Activated CD4-positive, alpha-beta T cell treated with anti-CD3 and anti-CD28 coated beads for 1 hour (primary cell): ENCODE results near the gene MPDZ.

Source experiments
- DNase-seq: peaks from one replicate; pipeline ENCODE4 v3.0.0-alpha.2; 2020

MPDZ gene, protein sequence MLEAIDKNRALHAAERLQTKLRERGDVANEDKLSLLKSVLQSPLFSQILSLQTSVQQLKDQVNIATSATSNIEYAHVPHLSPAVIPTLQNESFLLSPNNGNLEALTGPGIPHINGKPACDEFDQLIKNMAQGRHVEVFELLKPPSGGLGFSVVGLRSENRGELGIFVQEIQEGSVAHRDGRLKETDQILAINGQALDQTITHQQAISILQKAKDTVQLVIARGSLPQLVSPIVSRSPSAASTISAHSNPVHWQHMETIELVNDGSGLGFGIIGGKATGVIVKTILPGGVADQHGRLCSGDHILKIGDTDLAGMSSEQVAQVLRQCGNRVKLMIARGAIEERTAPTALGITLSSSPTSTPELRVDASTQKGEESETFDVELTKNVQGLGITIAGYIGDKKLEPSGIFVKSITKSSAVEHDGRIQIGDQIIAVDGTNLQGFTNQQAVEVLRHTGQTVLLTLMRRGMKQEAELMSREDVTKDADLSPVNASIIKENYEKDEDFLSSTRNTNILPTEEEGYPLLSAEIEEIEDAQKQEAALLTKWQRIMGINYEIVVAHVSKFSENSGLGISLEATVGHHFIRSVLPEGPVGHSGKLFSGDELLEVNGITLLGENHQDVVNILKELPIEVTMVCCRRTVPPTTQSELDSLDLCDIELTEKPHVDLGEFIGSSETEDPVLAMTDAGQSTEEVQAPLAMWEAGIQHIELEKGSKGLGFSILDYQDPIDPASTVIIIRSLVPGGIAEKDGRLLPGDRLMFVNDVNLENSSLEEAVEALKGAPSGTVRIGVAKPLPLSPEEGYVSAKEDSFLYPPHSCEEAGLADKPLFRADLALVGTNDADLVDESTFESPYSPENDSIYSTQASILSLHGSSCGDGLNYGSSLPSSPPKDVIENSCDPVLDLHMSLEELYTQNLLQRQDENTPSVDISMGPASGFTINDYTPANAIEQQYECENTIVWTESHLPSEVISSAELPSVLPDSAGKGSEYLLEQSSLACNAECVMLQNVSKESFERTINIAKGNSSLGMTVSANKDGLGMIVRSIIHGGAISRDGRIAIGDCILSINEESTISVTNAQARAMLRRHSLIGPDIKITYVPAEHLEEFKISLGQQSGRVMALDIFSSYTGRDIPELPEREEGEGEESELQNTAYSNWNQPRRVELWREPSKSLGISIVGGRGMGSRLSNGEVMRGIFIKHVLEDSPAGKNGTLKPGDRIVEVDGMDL (N-terminal part only)

GRCh38 chr9:13279284-13280141 is at the start of gene MPDZ:
TSS of gene MPDZ (minus strand) at chr9:13279692. CDS start at chr9:13250315, 29,377 bp downstream.
- no peak for DNase-seq

DNA sequence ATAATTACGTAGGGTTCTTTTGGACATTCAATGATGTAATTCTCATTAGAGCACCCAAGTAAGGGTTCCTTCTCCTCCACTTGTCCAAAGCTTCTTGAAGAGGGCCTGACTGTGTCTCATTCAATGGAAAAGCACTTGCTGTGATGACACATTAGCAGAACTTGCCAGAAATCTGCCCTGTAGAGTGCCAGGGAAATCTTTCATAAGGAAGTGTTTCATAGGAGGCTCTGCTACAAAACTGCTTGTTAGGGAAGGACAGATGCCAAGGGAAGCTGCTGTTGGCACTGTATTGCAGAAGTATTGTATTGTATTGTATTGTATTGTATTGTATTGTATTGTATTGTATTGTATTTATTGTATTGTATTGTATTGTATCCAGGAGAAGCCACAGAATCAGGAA is 45.5 kb upstream of the MPDZ start:
- DNase-seq = no peak

GRCh38 chr9:13322828-13323550 is 43.5 kb upstream of the MPDZ start:
- DNase-seq = no peak

GRCh38 chr9:13318027-13318426 is 38.5 kb upstream of the MPDZ start:
- DNase-seq = no peak

DNA sequence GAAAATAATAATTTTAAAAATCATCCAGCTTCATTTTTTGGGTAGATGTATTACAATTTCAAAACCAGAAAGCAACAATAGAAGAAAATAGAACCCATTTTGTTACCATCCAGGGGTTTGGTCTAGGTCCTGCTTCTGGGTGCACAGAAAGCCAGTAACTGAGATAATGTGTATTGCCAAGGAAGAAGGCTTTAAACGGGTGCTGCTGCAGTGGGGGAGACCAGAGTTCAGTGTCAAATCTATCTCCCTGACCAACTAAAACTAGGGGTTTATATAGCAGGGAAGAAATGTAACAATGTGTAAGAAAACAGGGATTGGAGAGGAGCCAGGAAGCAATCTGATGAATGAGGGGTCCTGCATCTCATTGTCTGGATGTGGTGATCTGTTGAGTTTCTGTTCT is 17.5 kb upstream of the MPDZ start:
- no peak for DNase-seq

GRCh38 chr9:13295556-13295955 is 16.1 kb upstream of the MPDZ start:
- no peak for DNase-seq

DNA sequence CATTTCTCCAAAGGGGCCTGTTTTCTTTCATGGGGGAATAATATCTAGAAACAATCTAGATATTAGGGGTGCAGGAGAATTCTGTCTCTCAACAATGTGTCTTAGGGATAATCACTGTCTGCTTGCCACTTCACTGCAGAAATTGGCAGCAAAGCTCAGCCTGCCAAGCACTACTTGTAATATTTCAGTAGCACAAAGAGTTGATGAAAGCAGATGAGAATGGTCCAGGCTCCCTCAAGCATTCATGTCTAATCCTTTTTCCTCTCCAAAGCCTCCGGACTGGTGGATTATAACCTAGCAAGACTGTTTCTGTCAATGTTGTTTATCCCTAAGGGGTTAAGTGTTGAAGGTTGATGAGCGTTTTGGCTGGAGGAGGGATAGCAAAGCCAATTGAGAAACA is 13.3 kb upstream of the MPDZ start:
- DNase-seq = no peak

GRCh38 chr9:13292158-13292557 is 12.7 kb upstream of the MPDZ start:
- DNase-seq = no peak

- DNase-seq = no peak
Measured at GRCh38 chr9:13291718-13292117, 12.2 kb upstream of the MPDZ start.

- no peak for DNase-seq
Measured at GRCh38 chr9:13284011-13284410, 4.5 kb upstream of the MPDZ start.

GRCh38 chr9:13282998-13283397 is 3.5 kb upstream of the MPDZ start:
- no peak for DNase-seq

GRCh38 chr9:13281356-13282016 is 2.0 kb upstream of the MPDZ start:
- DNase-seq = no peak

DNA sequence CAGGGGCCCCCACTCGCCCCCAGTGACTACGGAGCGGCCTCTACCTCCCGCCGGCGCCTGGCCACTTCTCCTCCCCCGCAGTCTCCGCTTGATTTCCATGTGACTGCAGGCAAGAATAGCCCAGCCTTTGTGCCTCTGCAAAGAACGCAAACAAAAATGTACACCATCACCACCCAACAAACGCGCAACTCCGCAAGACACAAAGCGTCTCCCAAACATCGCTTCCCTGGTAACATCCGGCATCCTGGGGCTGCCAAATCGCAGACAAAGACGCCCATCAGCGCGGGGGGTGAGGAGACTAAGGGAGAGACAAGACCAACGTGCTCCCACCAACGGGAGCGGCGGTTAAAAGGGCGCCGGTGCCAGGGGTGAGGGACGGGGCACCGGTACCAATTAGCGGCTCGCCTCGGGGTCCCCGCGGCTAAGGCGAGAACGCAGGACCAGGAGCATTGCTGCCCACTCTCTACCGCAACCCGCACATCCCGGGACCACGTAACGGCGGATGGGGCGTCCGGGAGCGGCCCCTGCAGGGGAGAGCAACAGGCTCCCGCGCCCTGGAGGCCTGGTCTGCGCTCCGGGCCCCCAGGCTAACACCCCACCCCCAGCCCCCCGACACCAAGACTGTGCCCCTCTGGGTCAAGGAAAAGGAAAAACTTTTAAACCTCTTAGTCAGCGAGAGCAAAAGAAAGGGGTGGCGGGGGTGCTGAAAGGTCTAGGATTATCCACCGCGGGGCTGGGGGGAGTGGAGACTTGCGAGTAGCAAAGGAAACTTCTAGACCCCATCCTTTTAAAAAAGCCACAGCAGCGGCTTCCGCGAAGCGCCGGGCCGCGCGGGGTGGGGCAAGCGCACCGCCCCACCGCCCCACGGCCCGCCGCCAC is 885 bp downstream of the MPDZ start:
- DNase-seq = no peak

DNA sequence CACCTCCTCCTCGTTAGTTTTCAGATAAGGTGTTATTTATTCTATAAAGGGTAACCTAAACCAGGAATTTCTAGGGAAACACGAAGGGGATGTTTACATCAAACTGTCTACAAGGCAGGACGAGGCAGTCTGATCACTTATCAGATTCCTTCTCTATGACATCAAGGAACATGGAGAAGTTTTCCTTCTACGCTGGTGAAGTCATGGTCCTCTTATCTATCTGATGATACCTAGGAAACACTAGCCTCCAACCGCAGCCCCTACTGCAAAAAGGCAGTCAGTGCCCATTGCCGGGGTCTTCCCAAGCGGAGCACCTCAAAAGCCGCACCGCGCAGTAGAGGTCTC is 1.5 kb downstream of the MPDZ start:
- DNase-seq = no peak

DNA sequence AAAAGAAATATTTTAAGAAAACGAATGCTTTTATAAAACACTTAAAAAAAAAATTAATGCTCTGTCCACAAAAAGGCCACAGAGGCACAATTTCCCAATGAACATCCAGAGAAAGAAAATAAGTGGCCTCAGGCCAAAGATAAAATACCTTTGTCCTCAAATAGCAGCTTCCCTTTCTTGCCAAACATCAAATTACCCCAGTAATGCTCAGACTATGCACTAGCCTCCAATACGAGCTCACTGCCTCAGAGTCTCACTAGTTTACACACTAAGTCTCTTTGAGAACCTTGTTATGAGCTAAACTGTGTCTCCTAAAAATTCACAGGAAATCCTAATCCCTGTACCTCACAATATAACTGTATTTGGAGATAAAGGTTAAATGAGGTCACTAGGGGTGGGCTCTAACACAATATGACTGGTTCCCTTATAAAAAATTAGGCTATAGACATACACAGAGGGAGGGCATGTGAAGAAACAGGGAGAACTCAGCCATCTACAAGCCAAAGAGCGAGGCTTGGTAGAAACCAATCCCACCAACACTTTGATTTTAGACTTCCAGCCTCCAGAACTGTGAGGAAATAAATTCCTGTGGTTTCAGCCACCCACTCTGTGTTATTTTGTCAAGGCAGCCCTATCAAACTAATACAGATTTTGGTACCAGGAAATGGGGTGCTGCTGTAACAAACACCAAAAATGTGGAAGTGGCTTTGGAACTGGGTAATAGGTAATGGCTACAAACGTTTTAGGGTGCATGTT is 4.4 kb downstream of the MPDZ start:
- DNase-seq = no peak

GRCh38 chr9:13270734-13271133 is 8.8 kb downstream of the MPDZ start:
- no peak for DNase-seq

DNA sequence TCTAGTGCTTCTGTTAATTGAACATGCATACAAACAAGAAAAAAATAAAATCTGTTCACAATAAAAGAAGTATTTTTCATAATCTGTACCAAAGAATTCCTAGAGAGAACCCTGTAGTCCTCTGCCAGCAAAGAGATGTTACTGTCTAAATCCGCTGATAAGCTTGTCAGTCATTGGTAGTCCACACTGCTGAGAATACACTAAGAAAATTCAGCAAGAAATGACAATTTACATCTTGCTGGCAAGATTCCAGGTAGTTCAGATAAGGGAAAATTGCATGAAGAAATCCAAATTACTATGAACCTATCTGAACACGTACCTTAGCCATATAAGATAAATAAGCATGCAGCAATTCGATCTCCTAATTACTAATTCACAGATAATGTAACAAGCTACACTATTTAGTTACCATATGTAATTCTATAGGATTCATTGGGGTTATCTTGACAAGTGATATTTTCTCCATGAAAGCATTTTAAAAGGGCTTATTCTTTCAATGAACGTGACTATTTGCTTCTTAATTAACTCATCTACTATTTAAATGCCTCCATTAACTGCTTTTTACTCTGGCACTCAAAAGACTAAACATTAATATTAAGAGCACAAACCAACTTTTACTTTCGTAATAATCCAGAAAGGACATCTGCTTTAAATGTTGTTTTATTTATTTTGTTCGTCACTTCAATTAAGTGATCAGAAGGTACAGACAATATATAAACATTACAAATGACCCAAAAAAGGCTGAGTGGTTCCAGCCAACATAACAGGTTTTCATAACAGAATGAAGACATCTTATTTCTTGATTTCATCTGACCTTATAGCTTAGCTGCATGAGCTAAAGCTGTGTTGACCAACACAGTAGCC is 9.7 kb downstream of the MPDZ start:
- DNase-seq = no peak

DNA sequence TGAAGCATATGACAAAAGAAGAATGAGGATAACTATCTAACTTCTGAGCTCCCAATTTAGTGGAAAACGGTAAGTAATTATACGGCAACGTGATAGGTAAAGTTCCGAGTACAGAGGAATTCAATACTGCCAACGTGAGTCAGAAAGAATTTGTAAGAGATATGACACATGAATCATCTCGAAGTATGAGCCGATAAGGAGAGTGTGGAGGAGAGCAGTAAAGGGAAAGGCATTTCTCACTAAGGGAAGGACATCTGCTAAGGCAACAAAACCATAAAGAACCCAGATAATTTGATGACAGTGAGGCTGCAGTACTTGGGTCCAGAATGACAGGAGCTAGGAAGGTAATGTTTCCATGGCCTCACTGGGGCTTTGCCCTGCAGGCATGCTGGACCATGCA is 11.0 kb downstream of the MPDZ start:
- no peak for DNase-seq
